Astrocyte (in vitro differentiated cells and primary cell): ENCODE measurements around the gene TOLLIP. TPM values are rescaled to one million over a fixed set of nuclear protein-coding genes. Genes with fewer than 3 reads are reported as not detected.

Experiments
- DNase-seq: peaks from one replicate; pipeline ENCODE4 v3.0.0-alpha.2; 2010; ENCODE audit warnings: low read depth
- FAIRE-seq: peaks from 2 replicates; lab custom pipeline; 2011; peaks lifted over from hg19 to GRCh38; lab: Jason Lieb, UNC
- H2AFZ ChIP-seq: 2 replicates; pipeline ENCODE4 v1.6.0; 2012; ENCODE audit warnings: low read depth, low read length, inconsistent platforms
- H3K27ac ChIP-seq: 2 replicates; pipeline ENCODE4 v1.5.1; 2011; ENCODE audit warnings: low read depth, low read length, inconsistent platforms
- H3K27me3 ChIP-seq: 2 replicates; pipeline ENCODE4 v1.6.0; 2011; ENCODE audit warnings: low read length, inconsistent platforms; ENCODE audit not compliant: insufficient read depth
- H3K36me3 ChIP-seq: 2 replicates; pipeline ENCODE4 v1.5.1; 2011; ENCODE audit warnings: low read length, inconsistent platforms; ENCODE audit not compliant: insufficient read depth
- H3K4me1 ChIP-seq: 2 replicates; pipeline ENCODE4 v1.5.1; 2011; ENCODE audit warnings: low read length, inconsistent platforms; ENCODE audit not compliant: insufficient read depth
- H3K4me2 ChIP-seq: 2 replicates; pipeline ENCODE4 v1.6.0; 2012; ENCODE audit warnings: low read length, inconsistent platforms
- H3K4me3 ChIP-seq: 2 replicates; pipeline ENCODE4 v1.5.1; 2011; ENCODE audit warnings: low read depth, mild to moderate bottlenecking, low read length, inconsistent platforms; ENCODE audit not compliant: insufficient read depth
- H3K79me2 ChIP-seq: 2 replicates; pipeline ENCODE4 v1.6.0; 2012; ENCODE audit warnings: mild to moderate bottlenecking, low read length, inconsistent platforms; ENCODE audit not compliant: insufficient read depth
- H3K9ac ChIP-seq: 2 replicates; pipeline ENCODE4 v1.6.0; 2012; ENCODE audit warnings: mild to moderate bottlenecking, low read length, inconsistent platforms
- H3K9me3 ChIP-seq: 2 replicates; pipeline ENCODE4 v1.5.1; 2012; ENCODE audit warnings: low read depth, mild to moderate bottlenecking, low read length, inconsistent platforms; ENCODE audit not compliant: insufficient read depth
- H4K20me1 ChIP-seq: 2 replicates; pipeline ENCODE4 v1.6.0; 2012; ENCODE audit warnings: low read length, inconsistent platforms; ENCODE audit not compliant: insufficient read depth
- H3K27ac Mint-ChIP-seq: one replicate; pipeline ENCODE4 v1.8.0; 2021; ENCODE audit warnings: mild to moderate bottlenecking, mixed read lengths; ENCODE audit not compliant: unreplicated experiment
- H3K27me3 Mint-ChIP-seq: one replicate; pipeline ENCODE4 v1.8.0; 2021; ENCODE audit warnings: low read depth, mixed read lengths; ENCODE audit not compliant: unreplicated experiment
- H3K36me3 Mint-ChIP-seq: one replicate; pipeline ENCODE4 v1.8.0; 2021; ENCODE audit warnings: low read depth, mixed read lengths; ENCODE audit not compliant: unreplicated experiment
- H3K4me1 Mint-ChIP-seq: one replicate; pipeline ENCODE4 v1.8.0; 2021; ENCODE audit warnings: low read depth, mixed read lengths; ENCODE audit not compliant: unreplicated experiment
- H3K4me3 Mint-ChIP-seq: one replicate; pipeline ENCODE4 v1.8.0; 2021; ENCODE audit warnings: mild to moderate bottlenecking, moderate library complexity, mixed read lengths; ENCODE audit not compliant: unreplicated experiment
- H3K9me3 Mint-ChIP-seq: one replicate; pipeline ENCODE4 v1.8.0; 2021; ENCODE audit warnings: mild to moderate bottlenecking, mixed read lengths; ENCODE audit not compliant: unreplicated experiment
- CTCF ChIP-seq: IDR thresholded peaks from 2 replicates; pipeline ENCODE4 v1.5.1; 2011; ENCODE audit warnings: low read depth, mild to moderate bottlenecking, inconsistent platforms, low read length, moderate library complexity; ENCODE audit not compliant: insufficient read depth
- EZH2 ChIP-seq: IDR thresholded peaks from 2 replicates; pipeline ENCODE4 v1.6.1; 2012; ENCODE audit warnings: mild to moderate bottlenecking, low read length, inconsistent platforms; ENCODE audit not compliant: insufficient read depth
- total RNA-seq: library from RNA; stranded (reverse); gene quantifications from 2 replicates; pipeline ENCODE4 v1.2.1, GENCODE V29; 2021

TOLLIP gene
- total RNA-seq, 1 donor from 2014 or later, result 46.4 TPM

- FAIRE-seq (no peak), DNase-seq (no peak)
- peaks cover 3% of the 10 kb centered on the region for H3K4me1 Mint-ChIP-seq
- Histone ChIP-seq H3K36me3 (peaks cover 6% of the 10 kb centered on the region), H3K9me3 (no peaks in the 10 kb centered on the region), H4K20me1 (peaks cover 43% of the 10 kb centered on the region), H3K79me2 (peaks cover 25% of the 10 kb centered on the region), H3K4me3 (no peak overlapping the region), H3K9ac (no peak overlapping the region), H3K4me2 (no peak overlapping the region), H2AFZ (no peak overlapping the region), H3K27ac (no peak overlapping the region), H3K27me3 (no peaks in the 10 kb centered on the region), H3K4me1 (no peaks in the 10 kb centered on the region)
- TF ChIP-seq CTCF, result no peak
- no peak for TF ChIP-seq EZH2
- H3K27ac Mint-ChIP-seq, result no peak overlapping the region
- no peaks in the 10 kb centered on the region for H3K27me3 Mint-ChIP-seq
- H3K9me3 Mint-ChIP-seq, result no peaks in the 10 kb centered on the region
- H3K36me3 Mint-ChIP-seq, result peaks cover 20% of the 10 kb centered on the region
- H3K4me3 Mint-ChIP-seq, result no peak overlapping the region
Measured at GRCh38 chr11:1290052-1291040, 19.1 kb downstream of the TOLLIP start.

DNA sequence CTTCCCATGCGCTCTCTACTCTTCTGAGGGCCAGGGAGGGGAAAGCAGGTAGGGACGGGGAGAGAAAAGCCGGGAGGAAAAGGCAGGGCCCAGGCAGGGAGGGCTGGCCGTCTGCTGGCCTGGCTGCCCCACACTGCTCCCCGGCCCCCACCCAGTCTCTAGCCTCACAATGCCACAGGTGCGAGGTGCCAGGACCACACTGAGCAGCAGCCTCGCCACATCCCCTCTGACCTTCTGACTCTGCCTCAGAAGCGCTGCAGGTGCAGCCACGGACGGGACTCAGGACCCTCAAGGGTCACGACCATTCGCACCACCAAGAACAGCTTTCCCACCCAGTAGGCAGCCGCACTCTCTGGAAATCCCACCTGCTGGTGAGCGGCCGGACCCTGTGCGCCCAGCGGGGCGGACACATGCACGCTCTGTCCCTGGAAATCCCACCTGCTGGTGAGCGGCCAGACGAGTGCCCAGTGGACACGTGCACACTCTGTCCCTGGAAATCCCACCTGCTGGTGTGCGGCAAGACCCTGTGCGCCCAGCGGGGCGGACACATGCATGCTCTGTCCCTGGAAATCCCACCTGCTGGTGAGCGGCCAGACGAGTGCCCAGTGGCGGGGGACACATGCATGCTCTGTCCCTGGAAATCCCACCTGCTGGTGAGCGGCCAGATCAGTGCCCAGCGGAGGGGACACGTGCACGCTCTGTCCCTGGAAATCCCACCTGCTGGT, 20.1 kb downstream of the TOLLIP start:
- FAIRE-seq (no peak), DNase-seq (no peak)
- Histone ChIP-seq H2AFZ (no peak overlapping the region), H3K4me2 (no peak overlapping the region), H3K79me2 (peaks cover 23% of the 10 kb centered on the region), H3K27me3 (no peaks in the 10 kb centered on the region), H3K36me3 (peaks cover 6% of the 10 kb centered on the region), H3K27ac (no peak overlapping the region), H3K9ac (no peak overlapping the region), H3K9me3 (no peaks in the 10 kb centered on the region), H3K4me3 (no peak overlapping the region), H4K20me1 (peaks cover 43% of the 10 kb centered on the region), H3K4me1 (no peaks in the 10 kb centered on the region)
- Mint-ChIP-seq H3K36me3 (peaks cover 20% of the 10 kb centered on the region), H3K4me3 (no peak overlapping the region), H3K27me3 (no peaks in the 10 kb centered on the region), H3K27ac (no peak overlapping the region), H3K9me3 (no peaks in the 10 kb centered on the region), H3K4me1 (peaks cover 3% of the 10 kb centered on the region)
- TF ChIP-seq EZH2 (no peak), CTCF (no peak)
